GM18526 (cell line): ENCODE results near the gene STEAP1B.

ENCODE experiments used
- POLR2A ChIP-seq: IDR thresholded peaks from 3 replicates; pipeline ENCODE4 v1.6.1; 2011; ENCODE audit not compliant: insufficient read length; ENCODE audit errors: extremely low read depth

The STEAP1B gene

DNA sequence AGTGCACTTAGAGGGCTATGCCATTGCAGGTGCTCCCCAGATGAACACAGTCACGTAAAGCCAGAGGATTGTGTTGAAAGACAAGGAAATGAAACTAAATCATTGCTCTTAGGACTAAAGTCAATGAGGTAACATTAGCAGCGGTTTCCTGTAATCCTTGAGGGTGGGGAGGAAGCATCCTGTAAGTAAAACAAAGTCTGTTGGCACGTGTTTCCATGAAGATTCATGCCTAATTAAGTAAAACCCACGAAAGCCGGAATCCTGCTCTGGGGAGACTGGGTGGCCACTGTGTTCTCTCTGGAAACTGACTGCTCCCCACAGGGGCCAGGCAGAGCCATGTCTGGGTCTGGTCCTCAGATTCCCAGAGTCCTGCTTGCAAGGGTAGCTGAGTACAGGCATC, 18.3 kb downstream of the STEAP1B start:
- TF ChIP-seq POLR2A = no peak

- no peak for TF ChIP-seq POLR2A
Measured at GRCh38 chr7:22480523-22481075, 19.4 kb downstream of the STEAP1B start.

DNA sequence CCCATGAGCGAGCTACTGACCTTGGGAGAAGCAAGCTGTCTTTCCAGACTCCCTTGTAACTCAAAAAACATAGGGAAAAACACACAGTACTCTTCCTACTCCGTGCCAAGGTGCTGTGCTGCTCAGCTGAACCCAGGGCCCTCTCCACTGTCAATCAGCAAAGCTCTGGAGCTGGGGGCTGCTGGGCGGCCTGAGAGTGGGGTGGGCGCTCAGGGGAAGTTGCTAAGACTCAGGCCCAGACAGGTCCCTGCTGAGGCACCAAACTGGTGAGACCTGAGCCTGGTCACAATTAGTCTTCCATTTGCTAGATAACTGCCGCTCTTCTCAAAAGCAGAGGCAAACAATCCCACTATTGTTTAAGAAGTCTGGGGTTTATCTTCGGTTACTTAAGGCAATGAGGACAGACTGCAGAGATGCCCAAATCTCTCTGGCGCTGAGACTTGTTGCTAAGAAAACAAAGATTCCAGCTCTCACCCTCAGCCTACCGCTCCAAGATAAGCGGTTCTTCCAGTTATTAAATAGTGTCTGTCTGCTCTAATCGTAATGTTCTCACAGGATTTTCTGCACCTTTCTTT, 22.0 kb downstream of the STEAP1B start:
- TF ChIP-seq POLR2A = no peak

DNA sequence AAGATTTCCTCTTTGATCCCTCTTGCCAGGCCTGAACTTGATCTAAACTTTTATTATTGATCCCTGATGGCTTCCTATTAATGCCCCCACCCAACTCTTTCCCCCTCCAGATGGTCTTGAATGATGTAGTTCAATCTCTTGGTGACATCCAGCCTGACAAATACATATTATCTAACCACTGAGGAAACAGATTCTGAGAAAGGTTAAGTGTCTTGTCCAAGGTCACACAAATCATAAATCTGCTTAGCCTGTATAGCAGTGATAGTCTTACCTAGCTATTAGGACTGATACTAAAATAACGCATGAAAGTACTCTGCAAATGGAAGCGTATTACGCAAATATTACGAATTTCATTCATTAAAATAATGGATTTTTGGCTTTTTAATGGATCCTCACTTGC, 22.7 kb downstream of the STEAP1B start:
- no peak for TF ChIP-seq POLR2A

DNA sequence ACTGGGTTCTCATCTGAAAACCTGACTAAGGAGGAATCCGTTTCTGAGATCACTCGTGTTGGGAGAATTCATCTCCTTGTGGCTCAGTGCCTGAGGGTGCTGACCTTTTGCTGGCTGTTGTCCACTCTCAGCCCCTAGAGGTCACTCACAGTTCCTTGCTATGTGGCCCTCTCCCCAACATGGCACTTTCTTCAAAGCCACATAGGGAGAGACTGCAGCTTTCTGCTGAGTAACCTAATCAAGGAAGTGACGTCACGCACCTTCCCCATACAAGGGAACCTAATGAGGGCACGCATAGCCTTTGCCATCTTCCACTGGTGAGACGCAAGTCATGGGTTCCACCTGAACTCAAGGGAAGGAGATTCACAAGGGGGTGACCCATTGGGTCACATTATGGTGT, 23.2 kb downstream of the STEAP1B start:
- no peak for TF ChIP-seq POLR2A

DNA sequence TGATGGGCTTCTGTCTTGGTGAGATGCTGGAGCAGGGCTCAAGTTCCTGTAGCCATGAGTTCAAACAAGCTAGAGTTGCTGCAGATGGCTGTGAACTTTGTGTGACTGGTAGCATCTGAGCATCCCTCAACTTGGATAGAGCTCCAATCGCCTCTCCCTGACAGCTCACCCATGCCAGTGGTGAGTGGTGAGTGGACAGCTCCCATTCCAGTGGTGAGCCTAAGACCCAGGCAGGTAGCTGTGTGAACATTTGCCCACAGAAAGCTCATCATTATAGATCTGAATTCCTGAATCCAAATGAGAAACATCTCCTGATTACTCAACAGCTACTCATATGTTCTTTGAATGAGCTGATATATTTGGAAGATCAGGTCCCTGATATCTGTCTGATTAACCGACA, 25.3 kb downstream of the STEAP1B start:
- TF ChIP-seq POLR2A = no peak

- TF ChIP-seq POLR2A = no peak
Measured at GRCh38 chr7:22470981-22471380, 29.0 kb downstream of the STEAP1B start.

DNA sequence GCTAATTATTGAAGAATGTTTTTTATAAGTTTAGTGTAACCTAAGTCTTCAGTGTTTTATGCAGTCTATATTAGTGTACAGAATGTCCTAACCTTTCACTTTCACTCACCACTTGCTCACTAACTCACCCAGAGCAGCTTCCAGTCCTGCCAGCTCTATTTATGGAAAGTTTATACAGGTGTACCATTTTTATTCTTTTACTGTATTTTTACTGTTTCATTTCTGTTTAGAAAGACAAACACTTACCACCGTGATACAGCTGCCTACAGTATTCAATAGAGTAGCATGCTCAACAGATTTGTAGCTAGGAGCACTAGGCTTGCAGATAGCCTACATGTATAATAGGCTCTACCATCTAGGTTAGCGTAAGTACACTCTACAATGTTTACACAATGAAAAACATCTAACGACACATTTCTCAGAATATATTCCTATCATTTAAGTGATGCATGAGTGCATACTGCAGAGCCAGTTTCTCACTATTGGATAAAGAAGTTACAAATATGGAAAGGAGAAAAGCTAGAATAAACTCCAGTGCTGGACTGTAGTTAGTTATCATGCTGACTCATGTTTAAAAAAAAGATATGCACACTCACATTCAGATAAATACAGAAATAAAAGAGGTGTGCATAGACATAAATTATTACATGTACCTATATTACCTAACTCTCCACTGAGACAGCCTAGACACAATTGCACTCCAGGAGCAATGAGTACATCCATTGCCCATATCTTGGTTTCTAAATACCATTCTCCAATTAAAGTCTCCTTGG, 30.4 kb downstream of the STEAP1B start:
- TF ChIP-seq POLR2A = no peak

- TF ChIP-seq POLR2A = no peak
Measured at GRCh38 chr7:22468609-22469008, 31.4 kb downstream of the STEAP1B start.

GRCh38 chr7:22464299-22464698, 35.7 kb downstream of the STEAP1B start:
- TF ChIP-seq POLR2A = no peak

GRCh38 chr7:22460363-22460988, 39.5 kb downstream of the STEAP1B start:
- TF ChIP-seq POLR2A = no peak

GRCh38 chr7:22457471-22457870, 42.5 kb downstream of the STEAP1B start:
- no peak for TF ChIP-seq POLR2A

DNA sequence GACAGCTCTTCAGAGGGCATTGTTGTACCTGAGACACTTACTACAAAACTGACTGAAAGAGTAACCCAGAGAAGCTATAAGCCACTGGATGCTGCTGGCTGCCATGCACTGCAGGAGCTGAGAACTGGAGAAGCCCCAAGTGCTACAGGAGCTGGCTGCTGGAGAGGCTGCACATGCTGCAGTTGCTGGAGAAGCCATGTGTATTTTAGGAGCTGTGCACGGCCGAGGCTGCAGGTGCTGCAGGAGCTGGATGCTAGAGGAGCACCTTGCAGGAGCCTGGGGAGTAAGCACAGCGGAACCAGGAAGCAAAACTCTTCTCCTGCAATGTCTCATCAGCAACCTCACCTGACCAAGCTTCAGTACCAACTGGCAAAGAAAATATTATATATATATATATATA, 45.5 kb downstream of the STEAP1B start:
- no peak for TF ChIP-seq POLR2A

- no peak for TF ChIP-seq POLR2A
Measured at GRCh38 chr7:22452960-22453558, 46.9 kb downstream of the STEAP1B start.

DNA sequence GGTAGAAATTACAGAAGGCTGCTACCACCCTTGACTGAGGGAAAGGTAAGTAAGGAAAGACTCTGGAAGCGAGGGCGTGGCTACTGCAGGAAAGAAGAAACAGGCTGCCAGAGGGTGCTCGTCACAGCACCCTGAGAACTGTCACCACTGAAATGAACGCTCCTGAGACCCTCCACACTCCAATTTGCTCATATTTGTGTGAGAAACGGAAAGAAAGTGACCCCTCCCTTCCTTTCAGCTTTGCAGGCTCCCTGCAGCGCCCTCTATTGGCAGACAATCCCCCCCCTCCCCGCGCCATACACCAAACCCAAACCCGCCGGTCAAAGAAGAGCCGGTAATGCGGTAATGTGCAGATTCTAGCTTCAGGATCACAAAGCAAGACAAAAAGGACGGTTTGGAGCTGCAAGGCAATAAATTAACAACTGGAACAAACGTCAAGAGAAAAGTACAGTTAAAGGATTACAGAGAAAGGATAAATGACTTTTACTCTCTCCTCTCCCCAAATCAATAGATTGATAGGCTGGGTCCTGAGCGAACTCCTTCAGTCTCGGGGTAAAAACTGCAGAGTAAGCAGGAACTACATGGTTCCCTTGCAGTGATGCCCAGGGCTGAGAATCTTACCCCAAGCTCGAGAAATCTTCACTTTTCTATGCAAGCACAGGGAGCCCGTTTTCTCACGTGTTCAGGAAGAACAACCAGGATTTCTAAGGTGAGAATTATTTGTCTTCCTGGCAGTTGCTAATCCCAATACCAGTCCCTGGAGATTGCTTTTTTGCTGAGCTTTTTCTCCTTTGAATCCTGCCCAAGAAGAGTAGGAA, 47.6 kb downstream of the STEAP1B start:
- no peak for TF ChIP-seq POLR2A
